B cell (primary cell): Measurements from ENCODE around the gene TOR1AIP1.
"Not testable (repeated sequence)": the region's sequence is repeated elsewhere in the genome, so short reads cannot be mapped to it uniquely, and the experiment has no call there.

ENCODE experiments used
- CTCF ChIP-seq: fragments of 200-600 bp; IDR thresholded peaks from one replicate; pipeline ENCODE4 v1.8.0; 2022; ENCODE audit warnings: antibody characterized with exemption, mild to moderate bottlenecking
- EZH2 ChIP-seq: IDR thresholded peaks from 2 replicates; pipeline ENCODE4 v1.6.1; 2012; ENCODE audit warnings: borderline replicate concordance, low read depth, mild to moderate bottlenecking, moderate library complexity, low read length; ENCODE audit not compliant: insufficient read depth, poor library complexity, severe bottlenecking

GRCh38 chr1:179836686-179837445, 45.2 kb upstream of the TOR1AIP1 start:
- TF ChIP-seq CTCF, EZH2: not testable (repeated sequence)
